RPMI8226 (cell line): ENCODE results near the gene CCDC97.
A peak's percentile ranks its signal among the peaks of the same experiment; 100 is the strongest.
"Not testable (repeated sequence)": the region's sequence is repeated elsewhere in the genome, so short reads cannot be mapped to it uniquely, and the experiment has no call there.

Source experiments
- DNase-seq: peaks from one replicate; pipeline ENCODE4 v3.0.0-alpha.2; 2015

The CCDC97 gene

DNA sequence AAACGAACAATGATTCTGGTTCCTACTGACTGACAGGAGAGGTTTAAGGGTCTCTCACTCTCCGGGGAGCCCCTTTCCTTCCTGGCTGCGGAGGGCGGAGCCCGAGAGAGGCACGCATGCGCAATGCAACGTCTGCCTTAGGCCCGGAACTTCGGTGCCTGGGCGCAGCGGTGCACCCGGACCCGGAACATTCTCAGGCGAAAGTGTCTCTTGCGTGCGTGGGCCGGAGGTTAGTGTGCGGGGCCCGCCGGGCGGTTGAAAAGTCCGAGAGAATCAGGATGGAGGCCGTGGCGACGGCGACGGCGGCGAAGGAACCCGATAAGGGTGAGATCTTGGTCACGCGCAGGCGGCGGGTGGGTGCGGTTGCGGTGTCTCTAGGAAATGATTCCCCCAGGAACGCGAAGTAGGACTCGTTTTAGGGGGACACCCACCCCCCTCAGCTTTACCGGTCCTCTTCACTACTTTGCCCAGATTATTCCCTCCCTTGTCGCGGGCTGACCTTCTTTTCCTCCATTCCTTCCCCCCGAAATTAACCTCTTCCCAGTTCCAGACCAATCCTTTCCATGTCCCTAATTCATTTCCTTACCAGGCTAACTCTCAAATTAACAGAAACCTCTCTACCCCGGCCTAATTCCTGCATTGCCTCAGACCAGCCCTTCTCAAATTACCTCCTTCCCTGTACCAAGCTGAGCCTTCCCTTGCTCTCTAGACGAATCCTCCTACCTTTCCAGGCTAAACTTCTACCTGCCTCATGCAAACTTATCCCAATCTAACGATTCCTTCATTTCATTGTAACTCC, at the start of gene CCDC97:
CCDC97 (plus strand) TSS at position 140 of the 799 bp plus-strand sequence; CDS start at position 279, 139 bp downstream.
- DNase-seq: peak; percentile 84

DNA sequence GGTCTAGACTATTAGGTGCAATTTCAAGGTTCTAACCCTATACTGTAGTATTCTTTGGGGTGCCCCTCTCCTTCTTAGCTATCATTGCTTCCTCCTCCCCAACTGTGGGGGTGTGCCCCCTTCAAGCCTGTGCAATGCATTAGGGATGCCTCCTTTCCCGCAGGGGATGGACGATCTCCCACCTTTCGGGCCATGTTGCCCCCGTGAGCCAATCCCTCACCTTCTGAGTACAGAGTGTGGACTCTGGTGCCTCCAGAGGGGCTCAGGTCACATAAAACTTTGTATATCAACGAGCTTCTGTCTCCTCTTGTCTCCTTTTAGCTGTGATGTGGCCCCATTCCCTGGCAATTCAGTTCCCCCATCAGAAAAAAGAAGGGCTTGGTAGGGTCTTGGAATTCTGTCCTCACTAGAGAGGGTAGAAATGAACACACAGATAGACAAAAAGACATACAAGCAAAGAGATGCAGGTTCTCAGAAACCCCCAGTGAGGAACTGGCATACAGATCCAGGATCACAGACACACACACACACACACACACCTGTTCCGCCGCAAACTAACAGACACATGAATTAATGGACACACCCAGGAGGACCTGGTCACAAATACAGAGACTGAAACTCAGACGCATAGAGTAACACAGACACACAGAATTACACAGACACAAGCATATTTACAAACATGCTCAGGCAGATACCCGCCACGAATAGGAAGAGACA, 48.3 kb upstream of the CCDC97 start:
- DNase-seq: no peak

DNA sequence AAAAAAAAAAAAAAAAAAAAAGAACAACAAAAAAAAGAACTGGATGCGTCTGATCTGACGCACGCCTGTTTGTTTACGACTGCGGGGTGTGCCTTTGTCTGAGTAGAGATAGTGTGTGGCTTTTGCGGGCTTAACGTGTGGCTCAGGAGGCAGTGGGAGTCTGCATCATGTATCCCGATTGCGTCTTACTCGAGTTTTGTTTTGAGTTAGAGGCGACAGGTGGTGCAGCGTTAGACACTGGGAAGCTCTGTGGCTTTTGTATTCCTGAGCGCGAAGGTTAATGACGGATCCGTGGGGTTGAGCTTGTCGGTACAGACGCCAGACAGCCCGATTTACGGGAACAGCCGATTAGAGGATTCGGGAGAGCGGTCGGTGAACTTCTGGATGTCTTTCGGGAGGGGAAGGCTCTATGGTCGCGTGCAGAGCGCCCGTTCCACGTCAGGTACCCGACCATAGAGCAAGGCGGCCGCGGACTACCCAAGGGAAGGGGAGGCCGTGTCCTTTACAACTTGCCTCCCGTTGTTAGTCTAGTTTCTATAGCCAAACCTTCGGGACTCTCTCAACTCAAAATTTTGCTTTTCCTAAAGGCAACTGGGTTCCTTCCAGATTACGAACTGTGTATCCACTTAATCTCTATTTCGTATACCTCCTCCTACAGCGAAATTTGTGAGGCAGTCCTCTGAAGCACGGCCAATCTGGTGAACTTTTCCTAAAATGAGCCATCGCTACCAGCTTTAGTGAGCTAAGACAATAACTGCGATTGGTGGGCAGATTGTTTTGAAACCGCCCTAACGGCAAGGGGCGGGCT, 46.7 kb upstream of the CCDC97 start:
- peak; percentile 32 for DNase-seq

DNA sequence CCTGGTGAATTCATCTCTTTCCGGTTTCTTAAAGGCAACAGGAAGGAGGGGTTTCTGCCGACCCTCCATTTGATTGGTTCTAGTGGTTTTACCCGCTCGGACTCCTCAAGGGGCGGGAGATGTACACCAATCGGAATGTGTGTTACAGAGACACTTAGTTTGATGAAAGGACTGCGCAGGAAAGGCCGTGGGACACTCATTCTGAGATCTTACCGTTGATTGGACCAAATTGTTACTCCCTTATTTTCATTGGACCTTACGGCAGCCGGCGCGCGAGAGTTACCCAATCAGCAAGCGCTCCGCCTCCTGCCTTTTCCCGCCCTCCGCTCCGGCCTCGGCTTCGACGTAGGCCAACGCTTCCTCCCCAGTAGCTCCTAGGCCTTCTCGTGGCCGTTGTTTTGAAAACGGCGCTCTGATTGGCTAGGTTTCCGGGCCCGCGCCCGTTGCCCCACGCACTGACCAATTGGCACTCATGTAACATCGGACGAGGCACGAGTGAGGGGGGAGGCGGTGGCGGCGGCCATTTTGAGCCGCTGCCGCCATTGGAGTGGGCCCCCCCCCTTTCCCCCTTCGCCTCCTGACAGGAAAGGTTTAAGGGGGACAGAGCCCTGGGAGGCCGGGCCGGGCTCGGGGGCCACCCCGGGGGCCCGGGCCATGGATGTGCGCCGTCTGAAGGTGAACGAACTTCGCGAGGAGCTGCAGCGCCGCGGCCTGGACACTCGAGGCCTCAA, 46.0 kb upstream of the CCDC97 start, which contains the start of gene HNRNPUL1:
HNRNPUL1 (plus strand) TSS at position 523 of the 731 bp plus-strand sequence; CDS start at position 655, 132 bp downstream.
- peak; percentile 98 for DNase-seq

DNA sequence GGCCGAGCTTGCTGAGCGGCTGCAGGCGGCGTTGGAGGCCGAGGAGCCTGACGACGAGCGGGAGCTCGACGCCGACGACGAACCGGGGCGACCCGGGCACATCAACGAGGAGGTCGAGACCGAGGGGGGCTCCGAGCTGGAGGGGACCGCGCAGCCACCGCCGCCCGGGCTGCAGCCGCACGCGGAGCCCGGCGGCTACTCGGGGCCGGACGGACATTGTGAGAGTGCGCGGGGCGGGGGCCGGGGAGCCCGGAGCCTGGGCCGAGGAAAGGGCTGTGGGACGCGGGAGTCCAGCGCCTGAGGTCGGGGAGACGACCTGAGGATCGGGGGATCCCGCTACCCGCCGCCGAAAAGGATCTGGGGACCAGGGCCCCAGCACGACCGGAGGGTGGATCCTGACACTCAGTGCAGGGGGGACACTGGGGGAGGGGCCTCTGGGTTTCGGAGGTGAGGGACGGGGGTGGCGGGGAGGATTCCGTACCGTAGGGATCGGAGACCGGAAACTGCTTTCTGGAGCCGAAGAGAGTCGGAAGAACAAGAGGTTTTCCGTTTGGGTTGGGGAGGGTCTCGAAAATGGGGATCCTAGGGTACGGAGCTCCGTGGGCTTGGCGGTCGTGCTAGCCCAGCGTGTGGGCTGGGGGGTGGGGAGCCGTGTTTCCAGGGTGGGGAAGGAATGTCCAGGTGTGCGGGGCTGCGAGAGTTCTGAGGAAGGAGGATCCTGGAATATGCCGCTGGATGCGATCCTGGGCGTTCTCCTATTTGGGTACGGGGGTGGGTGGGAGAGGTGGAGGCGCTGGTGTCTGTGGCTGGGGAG, 45.2 kb upstream of the CCDC97 start:
- peak; percentile 55 for DNase-seq

DNA sequence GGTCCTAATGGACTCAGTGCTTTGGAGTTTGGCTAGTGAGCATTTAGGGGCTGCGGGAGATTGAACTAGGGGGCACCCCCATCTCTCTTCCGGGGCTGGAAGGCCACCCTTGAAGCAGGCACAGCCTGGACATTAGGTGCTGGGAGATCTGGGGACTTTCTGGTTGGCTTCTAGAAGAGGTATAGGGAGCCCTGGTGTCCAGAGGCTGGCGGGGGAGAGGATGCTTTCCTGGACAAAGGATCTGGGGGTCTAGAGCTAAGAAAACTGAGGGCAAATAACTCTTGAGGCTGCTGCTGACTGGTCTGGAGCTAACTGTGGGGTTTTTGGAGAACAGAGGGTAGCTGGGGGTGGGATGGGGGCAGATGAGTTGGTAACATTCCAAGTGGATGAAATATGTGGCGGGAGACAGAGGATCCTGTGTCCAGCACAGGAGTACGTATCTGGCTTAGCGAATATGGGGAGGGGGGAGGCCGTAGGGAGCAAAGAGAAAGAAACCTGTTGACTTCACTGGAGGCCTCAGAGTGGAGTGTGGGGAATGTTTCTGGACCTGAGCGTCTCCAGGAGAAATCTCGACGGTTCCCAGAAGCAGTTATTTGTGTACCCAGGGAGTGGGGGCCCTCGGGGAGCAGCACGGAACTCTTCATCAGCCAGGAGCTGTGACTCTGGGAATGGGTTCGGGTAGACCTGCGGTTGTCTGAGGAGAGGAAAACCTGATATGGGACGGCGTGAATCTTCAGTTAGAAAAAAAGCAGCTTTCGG, 44.4 kb upstream of the CCDC97 start:
- peak; percentile 3 for DNase-seq

DNA sequence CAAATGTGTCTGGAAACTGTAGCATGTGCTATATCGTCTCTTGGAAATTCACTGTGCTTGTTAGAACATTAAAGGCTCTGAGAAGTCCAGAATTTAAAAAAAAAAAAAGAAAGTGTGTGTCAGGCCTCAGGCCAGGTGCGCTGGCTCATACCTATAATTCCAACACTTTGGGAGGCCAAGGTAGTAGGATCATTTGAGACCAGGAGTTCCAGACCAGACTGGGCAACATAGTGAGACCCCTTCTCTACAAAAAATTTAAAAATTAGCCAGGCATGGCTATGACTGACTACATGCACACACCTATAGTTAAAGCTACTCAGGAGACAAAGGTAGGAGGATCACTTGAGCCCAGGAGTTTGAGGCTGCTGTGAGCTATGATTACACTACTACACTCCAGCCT, 40.9 kb upstream of the CCDC97 start:
- no peak for DNase-seq

DNA sequence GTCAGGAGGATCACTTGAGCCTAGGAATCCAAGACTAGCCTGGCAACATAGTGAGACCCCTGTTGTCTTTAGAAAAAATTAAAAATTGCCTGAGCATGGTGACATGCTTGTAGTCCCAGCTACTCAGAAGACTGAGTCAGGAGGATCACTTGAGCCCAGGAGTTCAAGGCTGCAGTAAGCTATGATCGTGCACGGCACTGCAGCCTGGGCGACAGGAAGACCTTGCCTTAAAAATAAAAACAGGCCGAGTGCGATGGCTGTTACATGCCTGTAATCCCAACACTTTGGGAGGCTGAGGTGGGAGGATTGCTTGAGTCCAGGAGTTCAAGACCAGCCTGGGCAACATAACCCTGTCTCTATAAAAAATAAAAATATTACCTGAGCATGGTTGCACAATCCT, 40.4 kb upstream of the CCDC97 start:
- DNase-seq: no peak

DNA sequence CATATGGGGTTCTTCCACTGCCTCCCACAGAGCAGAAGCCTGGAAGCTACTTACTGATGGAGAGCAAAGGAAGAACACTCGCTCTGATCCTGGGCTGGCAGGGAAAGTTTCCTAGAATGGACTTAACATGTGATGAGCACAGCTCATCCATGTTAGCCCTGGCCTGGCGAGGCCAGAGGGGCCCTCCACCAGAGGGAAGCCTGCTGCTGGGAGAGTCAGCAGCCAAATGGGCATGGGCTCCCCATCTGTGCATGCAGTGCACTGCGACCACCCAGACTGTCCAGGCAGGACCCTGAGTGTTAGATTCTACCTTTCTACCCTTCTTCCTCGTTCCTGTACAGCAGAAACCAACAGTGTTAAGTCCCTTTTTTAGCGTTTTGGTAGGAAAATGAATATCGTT, 36.9 kb upstream of the CCDC97 start:
- no peak for DNase-seq

DNA sequence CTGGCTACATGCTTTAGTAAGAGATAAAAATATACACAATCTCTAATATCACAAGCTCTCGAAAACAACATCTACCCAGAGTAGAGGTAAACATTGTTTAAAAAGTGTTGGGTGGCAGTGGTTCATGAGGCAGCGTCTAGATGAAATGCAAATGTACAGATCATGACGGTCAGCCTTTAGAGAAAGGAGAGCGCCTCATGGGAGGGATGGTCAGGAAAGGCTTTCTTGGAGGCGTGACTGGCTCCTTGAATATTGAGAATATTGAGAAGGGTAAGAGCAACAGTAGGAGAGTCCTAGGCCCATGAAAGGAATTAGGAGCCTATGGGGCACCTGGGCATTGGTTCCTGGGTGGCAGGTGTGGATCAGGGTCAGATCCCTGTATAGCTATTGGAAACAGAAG, 35.2 kb upstream of the CCDC97 start:
- DNase-seq: no peak

DNA sequence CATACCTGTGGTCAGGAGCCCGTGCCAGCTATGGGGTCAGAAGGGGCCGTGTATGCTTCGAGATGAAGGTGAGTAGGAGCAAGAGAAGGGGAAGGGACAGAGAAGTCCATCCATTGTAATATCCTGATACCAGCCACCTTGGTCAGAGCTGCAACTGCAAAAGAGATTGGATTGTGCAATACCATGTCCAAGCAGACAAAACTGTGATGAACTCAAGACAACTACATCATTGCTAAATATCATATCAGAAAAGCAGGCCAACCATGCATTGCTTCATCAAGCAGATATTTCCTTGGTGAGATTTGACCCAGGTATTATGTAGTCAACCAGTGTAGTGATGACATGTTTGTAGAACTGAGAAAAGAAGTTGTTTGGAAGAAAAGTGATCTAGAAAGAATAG, 33.7 kb upstream of the CCDC97 start:
- no peak for DNase-seq

DNA sequence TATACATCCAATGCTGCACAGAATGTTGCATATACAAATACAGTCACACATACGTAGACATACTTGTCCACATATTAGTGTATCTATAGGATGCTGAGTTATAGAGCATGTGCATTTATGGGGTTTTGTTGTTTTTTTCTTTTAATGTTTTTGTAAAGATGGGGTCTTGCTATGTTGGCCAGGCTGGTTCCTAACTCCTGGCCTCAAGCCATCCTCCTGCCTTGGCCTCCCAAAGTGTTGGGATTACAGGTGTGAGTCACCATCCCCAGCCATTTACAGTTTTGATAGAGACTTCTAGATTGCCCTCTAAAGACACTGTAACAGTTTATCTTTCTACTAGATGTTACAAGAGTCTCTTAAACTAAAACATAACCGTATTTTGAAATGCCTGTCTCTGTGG, 31.5 kb upstream of the CCDC97 start:
- no peak for DNase-seq

DNA sequence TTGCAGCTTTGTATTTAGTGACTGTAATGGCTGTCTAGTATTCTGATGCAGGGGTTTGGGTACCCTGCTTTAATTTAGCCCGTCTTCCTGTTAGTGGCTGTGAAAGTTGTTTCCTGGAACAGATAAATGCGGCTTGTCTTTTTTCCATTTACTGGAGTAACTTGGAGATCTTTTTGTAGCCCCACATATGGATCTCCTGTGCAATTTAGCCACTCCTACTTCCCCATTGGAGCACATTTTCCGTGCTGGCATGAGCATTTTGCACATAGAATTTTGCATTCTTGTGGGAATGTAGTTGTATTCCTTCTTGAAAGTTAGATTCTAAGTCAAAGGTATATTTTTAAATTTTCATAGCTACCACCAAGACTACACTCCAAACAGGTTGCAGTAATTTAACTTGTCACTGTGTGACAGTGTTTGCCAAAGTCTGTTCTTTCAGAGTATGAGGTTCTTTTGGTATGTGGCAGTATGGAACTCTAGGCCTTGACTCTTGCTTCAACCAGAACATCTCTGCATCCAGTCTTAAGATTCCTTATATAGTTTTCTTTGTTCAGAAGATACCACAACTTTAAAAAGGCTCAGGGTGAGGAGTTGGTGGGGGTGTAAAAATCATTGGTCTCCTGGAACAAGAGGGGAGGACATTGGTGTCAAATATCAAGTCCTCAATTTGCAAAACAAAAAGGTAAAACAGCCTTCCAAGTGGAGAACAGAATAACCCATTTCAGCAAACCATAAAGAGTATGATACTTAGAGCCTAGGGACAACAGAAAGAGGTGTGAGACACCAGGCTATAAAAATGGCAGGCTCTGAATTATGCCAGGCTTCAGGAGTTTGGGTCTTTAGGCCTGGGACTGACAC, 21.1 kb upstream of the CCDC97 start:
- no peak for DNase-seq

DNA sequence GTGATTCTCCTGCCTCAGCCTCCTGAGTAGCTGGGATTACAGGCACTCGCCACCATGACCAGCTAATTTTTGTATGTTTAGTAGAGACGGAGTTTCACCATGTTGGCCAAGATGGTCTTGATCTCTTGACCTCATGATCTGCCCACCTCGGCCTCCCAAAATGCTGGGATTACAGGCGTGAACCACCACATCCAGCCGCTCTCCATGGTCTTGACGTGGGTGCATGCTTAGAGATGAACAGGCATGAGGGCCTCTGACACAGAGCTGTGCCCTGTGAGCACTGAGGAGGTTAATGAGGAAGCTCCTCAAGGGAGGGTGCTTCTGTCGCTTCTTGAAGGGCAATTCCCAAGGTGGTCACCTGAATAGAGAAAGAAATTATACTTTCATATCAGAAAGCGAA, 20.2 kb upstream of the CCDC97 start:
- not testable (repeated sequence) for DNase-seq

DNA sequence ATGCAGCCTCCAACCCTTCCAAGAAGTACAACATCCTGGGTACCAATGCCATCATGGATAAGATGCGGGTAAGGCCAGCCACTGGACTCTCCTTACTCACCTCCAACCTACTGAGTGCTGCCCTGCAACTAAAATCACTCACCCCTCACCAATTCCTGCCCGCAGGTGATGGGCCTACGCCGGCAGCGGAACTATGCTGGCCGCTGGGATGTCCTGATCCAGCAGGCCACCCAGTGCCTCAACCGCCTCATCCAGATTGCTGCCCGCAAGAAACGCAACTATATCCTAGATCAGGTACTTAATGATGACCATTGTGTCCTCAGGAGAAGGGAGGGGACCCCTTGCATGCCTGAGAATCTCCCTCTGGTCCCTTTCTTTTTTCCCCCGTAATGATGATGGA, 15.6 kb upstream of the CCDC97 start:
- DNase-seq: no peak

DNA sequence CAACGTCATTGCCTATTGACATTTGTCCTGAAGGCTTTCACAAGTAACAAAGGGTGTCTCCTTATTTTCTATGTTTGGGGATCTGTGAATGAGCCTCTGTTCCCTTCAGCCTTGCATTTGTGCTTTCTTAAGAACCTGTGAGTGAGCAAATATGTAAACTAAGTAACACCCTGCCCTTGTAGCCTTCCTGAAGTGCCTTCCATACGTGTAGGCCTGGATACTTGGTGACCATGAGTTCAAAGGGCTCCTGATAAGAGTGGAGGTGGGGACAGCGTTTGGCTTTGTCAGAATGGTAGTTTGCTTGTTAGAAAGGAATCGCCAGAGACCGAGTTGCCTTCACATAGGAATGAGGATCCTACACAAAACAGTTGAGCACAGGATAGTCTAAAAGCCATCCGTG, 14.5 kb upstream of the CCDC97 start:
- no peak for DNase-seq

DNA sequence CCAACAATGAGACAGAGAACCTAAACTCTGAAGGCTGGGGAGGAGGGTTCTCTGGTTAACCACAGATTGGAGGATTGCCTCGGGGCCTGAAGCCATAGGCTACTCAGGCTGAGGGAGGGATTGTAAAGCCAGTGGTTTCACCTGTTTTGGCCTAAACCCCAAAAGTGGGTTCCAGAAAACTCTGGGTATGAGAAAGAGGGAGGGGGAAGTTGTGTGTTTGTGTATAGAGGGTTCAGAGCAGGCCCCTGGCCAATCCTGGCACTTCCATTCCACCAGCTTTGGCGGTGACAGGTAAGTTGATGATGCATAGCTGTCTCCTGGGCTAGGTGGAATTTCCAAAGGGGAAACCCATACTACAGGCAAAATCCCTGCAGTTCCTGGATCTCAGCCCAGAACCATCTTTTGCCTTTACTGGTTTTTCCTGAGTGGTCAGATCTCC, 13.5 kb upstream of the CCDC97 start:
- no peak for DNase-seq

DNA sequence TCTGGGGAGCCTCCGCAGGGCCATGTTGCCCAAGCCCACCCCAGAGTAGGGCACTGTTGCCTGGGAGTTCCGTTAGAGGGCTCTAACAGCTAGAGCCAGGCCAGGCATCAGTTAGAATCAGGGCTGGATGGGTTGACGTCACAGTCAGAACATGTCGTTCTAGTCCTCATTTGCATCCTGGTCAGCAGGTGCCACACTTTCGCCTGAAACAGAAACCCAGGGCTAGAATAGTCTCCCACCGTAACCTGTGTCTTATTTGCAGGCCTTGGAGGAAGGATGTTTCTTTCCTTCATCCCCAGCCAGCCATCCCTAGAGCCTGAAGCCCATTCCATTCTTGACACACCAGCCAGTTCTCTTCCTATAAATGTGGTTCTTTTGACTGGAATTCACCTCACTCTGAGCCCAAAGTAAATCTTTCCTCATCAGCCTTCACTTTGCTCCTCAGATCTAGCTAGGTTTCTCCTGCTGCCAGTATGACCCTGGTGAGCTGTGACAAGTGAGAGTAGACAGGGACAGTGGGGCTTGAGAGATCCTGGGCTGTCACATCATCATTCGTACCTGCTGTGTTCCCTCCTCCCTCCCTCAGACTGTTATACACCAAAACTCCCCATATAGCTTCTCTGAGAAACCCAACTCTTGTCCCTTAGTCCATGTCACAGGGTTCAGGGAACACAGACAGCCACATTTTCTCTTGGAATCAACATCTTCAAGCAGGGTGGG, 12.2 kb upstream of the CCDC97 start:
- DNase-seq: no peak

DNA sequence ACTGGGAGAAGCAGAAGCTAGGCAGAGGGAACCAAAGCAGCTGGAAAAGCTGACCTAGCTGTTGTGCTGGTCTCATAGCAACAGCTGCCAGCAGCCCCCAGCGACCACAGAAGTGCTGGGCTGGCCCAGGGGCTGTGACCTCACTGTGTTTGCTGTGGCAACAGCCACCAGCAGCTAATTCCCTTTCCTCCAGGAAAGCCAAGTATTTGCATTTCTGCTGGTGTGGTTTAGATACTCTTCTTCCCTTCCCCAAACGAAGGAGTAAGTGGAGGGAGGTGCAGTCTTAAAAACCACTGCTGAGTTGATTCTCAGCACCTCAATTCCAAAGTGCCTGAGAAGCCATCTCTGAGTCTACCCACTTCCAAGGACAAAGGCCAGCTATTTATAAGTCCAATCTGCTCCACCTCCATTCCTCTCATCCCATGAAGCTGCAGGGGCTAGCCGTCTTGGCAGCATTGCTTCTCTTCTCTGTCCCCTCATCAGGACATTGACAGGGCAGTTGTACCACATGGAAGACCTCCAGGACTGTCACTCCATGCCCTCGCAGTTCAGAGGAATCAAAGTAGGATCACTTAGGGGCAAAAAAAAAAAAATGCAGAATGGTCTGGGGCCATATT, 11.5 kb upstream of the CCDC97 start:
- no peak for DNase-seq
